ENCODE measurements around the gene MRPL11. TPM values are rescaled to one million over a fixed set of nuclear protein-coding genes. Genes with fewer than 3 reads are reported as not detected.

The MRPL11 gene
- total RNA-seq, 1 experiment from 2014 or later: 97.9 TPM

- intact Hi-C loops (cut with micrococcal nuclease; ENCODE audit: unreplicated experiment): no loop called here
- no TSS peak for BruUV-seq (replicated peaks)
- Histone ChIP-seq H3K4me1 (ENCODE audit: insufficient read depth, low read length, poor library complexity, severe bottlenecking) (no peaks in the 10 kb centered on the region), H3K4me3 (ENCODE audit: low read depth, low read length, poor library complexity, severe bottlenecking) (no peak overlapping the region), H3K36me3 (ENCODE audit: insufficient read depth, low read length, poor library complexity, severe bottlenecking) (peaks cover 17% of the 10 kb centered on the region), H3K27me3 (replicated peaks; ENCODE audit: insufficient read depth, low read depth, low read length, poor library complexity) (no peaks in the 10 kb centered on the region), H3K27ac (ENCODE audit: low read depth, low read length, poor library complexity, severe bottlenecking) (no peak overlapping the region), H3K9me3 (ENCODE audit: low read depth, low read length, poor library complexity, severe bottlenecking) (no peaks in the 10 kb centered on the region)
- CTCF ChIA-PET: interaction anchor here (0.6 kb wide), 1 partner anchor 65 kb away, joined by 4 read pairs; no protein-coding TSS in a partner anchor
- no peak for TF ChIP-seq CTCF (conservative IDR thresholded peaks at IDR 0.05; ENCODE audit: low read depth, low read length)
- POLR2A ChIA-PET (ENCODE audit: low non-redundant PET): no interaction called here
- no peak for DNase-seq (ENCODE audit: low spot score)
These were observed 33.4 kb upstream of the MRPL11 start for GRCh38 chr11:66472054-66472453.

- H3K27ac ChIP-seq (ENCODE audit: low read depth, low read length, poor library complexity, severe bottlenecking): no peak overlapping the region
- no peak overlapping the region for H3K4me3 ChIP-seq (ENCODE audit: low read depth, low read length, poor library complexity, severe bottlenecking)
- no peak for TF ChIP-seq CTCF (conservative IDR thresholded peaks at IDR 0.05; ENCODE audit: low read depth, low read length)
- TF ChIP-seq EZH2 (IDR thresholded peaks at IDR 0.05; ENCODE audit: borderline replicate concordance, low read depth, low read length, poor library complexity, severe bottlenecking): no peak
- H3K9me3 ChIP-seq (ENCODE audit: low read depth, low read length, poor library complexity, severe bottlenecking): no peaks in the 10 kb centered on the region
- CTCF ChIA-PET: interaction anchor here (0.6 kb wide), 1 partner anchor 65 kb away, joined by 4 read pairs; no protein-coding TSS in a partner anchor
- POLR2A ChIA-PET (ENCODE audit: low non-redundant PET): no interaction called here
- no peaks in the 10 kb centered on the region for H3K27me3 ChIP-seq (replicated peaks; ENCODE audit: insufficient read depth, low read depth, low read length, poor library complexity)
- no peak for DNase-seq (ENCODE audit: low spot score)
- BruUV-seq (replicated peaks): no TSS peak
- H3K4me1 ChIP-seq (ENCODE audit: insufficient read depth, low read length, poor library complexity, severe bottlenecking): no peaks in the 10 kb centered on the region
- peaks cover 13% of the 10 kb centered on the region for H3K36me3 ChIP-seq (ENCODE audit: insufficient read depth, low read length, poor library complexity, severe bottlenecking)
- intact Hi-C loops (cut with micrococcal nuclease; ENCODE audit: unreplicated experiment): no loop called here
These were observed 32.5 kb upstream of the MRPL11 start for GRCh38 chr11:66471142-66471541.

- H3K36me3 ChIP-seq (ENCODE audit: insufficient read depth, low read length, poor library complexity, severe bottlenecking): peaks cover 13% of the 10 kb centered on the region
- H3K4me1 ChIP-seq (ENCODE audit: insufficient read depth, low read length, poor library complexity, severe bottlenecking): no peaks in the 10 kb centered on the region
- DNase-seq (ENCODE audit: low spot score): peak; percentile 31
- CTCF ChIA-PET: no interaction called here
- H3K4me3 ChIP-seq (ENCODE audit: low read depth, low read length, poor library complexity, severe bottlenecking): no peak overlapping the region
- TF ChIP-seq CTCF (conservative IDR thresholded peaks at IDR 0.05; ENCODE audit: low read depth, low read length) (no peak), EZH2 (IDR thresholded peaks at IDR 0.05; ENCODE audit: borderline replicate concordance, low read depth, low read length, poor library complexity, severe bottlenecking) (no peak)
- no peaks in the 10 kb centered on the region for H3K27me3 ChIP-seq (replicated peaks; ENCODE audit: insufficient read depth, low read depth, low read length, poor library complexity)
- POLR2A ChIA-PET (ENCODE audit: low non-redundant PET): interaction anchor here (0.6 kb wide), 1 partner anchor 16 kb away, joined by 5 read pairs; no protein-coding TSS in a partner anchor
- no peaks in the 10 kb centered on the region for H3K9me3 ChIP-seq (ENCODE audit: low read depth, low read length, poor library complexity, severe bottlenecking)
- no TSS peak for BruUV-seq (replicated peaks)
- no peak overlapping the region for H3K27ac ChIP-seq (ENCODE audit: low read depth, low read length, poor library complexity, severe bottlenecking)
- intact Hi-C loops (cut with micrococcal nuclease; ENCODE audit: unreplicated experiment): no loop called here
These were observed 31.4 kb upstream of the MRPL11 start for GRCh38 chr11:66470015-66470414.
